Inferior parietal cortex (tissue), 1 donor: Measurements from ENCODE around the gene METTL2A.
A peak's percentile ranks its signal among the peaks of the same experiment; 100 is the strongest.
"Not testable (repeated sequence)": the region's sequence is repeated elsewhere in the genome, so short reads cannot be mapped to it uniquely, and the experiment has no call there.

ENCODE experiments used
- DNase-seq: peaks from one replicate; pipeline ENCODE4 v3.0.0-alpha.2; 2016; ENCODE audit errors: extremely low spot score

METTL2A gene, protein sequence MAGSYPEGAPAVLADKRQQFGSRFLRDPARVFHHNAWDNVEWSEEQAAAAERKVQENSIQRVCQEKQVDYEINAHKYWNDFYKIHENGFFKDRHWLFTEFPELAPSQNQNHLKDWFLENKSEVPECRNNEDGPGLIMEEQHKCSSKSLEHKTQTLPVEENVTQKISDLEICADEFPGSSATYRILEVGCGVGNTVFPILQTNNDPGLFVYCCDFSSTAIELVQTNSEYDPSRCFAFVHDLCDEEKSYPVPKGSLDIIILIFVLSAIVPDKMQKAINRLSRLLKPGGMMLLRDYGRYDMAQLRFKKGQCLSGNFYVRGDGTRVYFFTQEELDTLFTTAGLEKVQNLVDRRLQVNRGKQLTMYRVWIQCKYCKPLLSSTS

DNA sequence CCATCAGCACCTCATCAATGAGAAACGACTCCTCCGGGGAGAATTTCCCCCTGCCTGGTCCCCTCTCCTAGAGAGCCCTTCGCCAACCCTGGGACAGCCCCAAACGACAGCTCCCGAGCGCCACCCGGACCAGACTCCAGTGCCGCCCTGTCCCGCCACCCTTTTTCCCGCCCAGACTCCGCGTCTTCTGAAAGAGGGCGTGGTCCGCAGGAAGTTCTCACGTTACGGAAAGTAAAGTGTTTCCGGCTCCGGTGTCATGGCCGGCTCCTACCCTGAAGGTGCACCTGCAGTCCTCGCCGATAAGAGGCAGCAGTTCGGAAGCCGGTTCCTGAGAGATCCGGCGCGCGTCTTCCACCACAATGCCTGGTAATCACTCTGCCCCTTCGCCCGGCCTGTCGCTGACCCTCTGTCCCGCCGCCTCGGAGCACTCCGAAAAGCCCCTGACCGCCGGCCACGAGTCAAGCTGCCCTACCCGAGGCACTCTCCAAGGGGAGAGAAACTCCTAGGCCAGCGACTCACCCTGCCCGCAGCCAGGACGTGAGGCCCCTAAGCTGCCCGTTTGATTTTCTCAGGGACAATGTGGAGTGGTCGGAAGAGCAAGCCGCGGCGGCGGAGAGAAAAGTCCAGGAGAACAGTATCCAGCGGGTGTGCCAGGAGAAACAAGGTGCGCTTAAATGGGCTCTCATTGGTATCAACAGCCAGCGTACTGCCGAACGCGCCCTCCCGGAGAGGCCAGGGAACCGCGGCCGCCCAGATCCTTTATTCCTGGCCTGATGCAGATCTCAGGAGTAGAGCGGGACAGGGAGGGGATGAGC lies at the start of gene METTL2A:
Gene METTL2A (plus strand): TSS at position 251 of the 815 bp plus-strand sequence. CDS start 6 bp downstream, at position 257.
- peak; percentile 89 for DNase-seq

DNA sequence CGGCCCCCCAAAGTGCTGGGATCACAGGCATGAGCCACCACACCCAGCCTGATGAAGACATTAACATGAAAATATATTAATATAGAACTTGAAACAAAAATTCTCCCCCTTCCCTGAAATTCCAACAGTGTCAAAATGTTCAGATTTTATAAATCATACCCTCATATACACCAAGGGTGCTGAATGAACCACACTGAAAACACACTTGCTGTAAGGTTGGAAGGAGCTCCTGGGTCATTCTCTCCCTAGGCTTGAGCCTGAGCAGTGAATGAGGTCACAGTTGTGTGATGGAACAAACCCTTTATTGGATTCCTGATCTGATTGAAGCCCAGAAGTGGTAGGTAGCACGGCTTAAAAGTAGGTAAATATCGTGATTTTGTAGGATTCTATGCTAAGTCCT lies 43.4 kb upstream of the METTL2A start, which contains the start of gene EFCAB3:
Gene EFCAB3 (plus strand): TSS at position 301 of the 400 bp plus-strand sequence. CDS start 2,427 bp downstream, outside the sequence.
- DNase-seq: no peak

DNA sequence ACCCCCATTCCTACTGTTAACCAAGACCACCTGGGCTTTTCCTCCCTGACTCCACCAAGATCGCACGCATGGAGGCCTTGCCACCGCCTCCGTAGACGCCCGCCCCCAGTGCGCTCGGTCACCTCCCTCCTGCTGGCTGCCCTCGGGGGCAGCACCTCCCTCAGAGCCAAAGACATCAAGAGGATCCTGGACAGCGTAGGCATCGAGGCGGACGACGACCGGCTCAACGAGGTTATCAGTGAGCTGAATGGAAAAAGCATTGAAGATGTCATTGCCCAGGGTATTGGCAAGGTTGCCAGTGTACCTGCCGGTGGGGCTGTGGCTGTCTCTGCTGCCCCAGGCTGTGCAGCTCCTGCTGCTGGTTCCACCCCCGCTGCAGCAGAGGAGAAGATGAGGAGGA lies 42.1 kb upstream of the METTL2A start:
- no peak for DNase-seq

DNA sequence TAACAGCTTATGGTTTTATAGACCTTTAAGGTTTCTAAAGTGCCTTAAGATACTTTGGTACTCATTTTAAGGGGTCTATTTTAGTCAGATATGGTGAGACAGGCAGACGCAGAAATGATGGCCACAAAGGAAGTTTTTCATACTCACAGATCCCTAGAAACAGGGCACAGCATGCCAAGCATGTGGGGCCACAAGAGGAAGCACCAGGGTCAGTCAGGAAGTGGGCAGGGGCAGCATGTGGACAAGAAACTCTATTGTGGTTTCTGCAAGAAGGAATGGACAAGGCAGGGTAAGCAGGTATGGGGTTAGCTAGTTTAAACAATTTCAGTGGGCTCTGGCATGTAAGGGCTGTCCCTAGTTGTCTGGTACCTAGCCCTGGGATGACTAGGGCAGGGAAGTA lies 34.8 kb upstream of the METTL2A start:
- DNase-seq: no peak

DNA sequence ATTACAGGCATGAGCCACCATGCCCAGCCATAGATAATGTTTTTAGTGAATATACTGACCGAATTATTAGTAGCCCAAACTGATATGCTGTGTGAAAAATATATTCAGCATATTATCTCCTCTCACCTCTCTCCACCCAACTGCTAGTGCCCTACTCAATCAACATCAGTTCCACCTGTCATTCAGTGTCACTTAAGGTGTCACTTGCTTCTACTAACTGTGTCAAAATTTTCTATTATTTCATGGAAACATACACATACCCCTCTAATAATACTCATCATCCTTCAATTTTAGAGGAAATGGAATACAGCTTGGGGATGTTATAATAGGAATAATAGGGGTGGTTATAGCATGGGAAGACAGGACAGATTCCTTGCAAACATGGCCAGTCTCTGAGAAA lies 30.8 kb upstream of the METTL2A start:
- no peak for DNase-seq

DNA sequence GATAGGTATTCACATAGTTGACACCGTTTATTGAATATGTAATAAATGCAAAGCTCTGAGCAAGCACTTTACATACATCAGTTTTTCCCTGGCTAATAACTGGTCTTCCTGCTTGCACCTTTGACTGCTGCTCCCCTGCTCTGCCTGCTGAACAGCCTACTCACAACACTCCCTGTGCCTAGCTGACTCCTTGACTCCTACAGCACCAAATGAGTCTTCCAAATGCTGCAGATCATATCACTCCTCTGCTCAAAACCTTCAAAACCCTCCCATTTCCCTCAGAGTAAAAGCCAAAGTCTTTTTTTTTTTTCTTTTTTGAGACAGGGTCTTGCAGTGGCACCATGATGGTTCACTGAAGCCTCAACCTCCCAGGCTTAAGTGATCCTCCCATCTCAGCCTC lies 24.8 kb upstream of the METTL2A start:
- no peak for DNase-seq

DNA sequence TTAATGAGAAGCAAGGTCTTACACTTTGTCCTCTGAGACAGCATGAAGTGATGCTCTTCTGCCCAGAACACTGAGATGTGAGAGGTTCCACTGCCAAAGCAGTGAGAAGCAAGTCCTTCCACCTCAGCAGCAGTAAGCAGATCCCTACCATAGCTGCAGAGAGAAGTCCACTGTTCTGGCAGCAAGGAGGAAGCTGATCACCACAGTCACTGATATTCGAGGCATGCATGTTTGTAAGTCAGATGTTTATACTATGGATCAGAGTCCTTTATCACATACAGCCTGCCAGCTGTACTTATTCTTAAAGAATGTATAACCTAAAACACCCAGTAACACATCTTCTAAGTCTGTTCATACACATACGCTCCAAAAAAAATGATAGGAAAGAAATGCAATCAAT lies 18.2 kb upstream of the METTL2A start:
- no peak for DNase-seq

DNA sequence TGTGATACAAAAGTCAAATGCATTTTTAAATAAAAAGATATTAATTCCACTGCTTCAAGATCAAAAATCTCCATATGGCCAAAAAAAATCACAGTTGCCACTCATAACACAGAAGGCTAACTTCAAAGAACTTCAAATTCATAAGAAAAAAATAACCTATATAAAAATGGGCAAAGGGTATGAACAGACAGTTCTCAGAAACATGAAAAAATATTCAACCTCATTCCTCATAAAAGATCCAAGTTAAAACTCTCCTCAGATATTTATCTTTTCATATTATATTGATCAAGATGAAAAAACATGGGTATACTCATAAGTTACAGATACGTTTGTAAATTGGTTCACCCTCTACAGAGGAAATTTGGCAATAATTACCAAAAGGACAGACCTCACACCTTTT lies 10.6 kb upstream of the METTL2A start:
- DNase-seq: not testable (repeated sequence)

DNA sequence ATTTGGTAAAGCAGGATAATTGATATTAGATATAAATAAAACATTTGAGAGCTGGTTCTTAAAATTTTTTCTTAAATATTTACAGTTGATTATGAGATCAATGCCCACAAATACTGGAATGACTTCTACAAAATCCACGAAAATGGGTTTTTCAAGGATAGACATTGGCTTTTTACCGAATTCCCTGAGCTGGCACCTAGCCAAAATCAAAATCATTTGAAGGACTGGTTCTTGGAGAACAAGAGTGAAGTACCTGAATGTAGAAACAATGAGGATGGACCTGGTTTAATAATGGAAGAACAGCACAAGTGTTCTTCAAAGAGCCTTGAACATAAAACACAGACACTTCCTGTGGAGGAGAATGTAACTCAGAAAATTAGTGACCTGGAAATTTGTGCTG lies 2.5 kb downstream of the METTL2A start:
- DNase-seq: not testable (repeated sequence)

DNA sequence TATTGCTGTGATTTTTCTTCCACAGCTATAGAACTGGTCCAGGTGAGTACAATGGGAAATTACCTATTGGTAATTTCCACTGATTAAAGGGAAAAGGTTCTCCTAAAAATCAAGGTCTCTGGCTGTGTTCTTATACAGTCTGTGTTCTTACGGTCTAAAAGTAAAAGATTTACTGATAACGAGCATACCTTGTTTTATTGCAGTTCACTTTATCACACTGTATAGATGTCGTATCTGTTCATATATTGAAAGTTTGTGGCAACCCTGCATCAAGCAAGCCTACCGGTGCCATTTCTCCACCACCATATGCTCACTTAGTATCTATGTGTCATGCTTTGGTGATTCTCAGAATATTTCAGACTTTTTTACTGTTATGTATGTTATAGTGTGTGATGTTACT lies 11.6 kb downstream of the METTL2A start:
- DNase-seq: not testable (repeated sequence)

DNA sequence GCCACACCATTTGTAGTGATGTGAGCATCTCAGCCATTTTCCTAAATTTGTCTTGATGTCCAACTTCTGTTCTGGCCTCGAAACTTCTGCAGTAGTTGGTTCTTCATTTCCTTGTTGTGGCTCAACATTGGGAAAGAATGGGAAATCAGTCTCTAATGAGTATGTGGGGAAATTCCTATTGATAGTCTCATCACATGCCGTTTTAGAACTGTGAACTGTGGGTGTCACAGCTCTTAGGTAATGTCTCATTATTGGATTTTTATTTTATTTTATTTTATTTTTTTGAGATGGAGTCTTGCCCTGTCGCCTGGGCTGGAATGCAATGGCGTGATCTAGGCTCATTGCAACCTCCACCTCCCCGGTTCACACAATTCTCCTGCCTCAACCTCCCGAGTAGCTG lies 17.5 kb downstream of the METTL2A start:
- not testable (repeated sequence) for DNase-seq

DNA sequence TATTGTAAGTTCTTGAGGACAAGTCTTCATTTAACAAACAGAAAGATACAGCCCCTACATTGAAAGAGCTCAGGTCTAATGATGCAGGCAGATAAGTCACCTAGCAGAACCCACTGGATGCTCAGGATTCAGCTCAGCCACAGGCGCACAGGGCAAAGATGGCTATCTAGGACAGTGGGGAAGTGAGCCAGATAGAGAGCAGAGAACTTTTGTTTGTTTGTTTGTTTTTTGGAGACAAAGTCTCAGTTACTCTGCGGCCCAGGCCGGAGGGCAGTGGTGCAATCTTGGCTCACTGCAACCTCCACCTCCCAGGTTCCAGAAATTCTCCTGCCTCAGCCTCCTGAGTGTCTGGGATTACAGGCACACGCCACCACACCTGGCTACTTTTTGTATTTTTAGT lies 20.4 kb downstream of the METTL2A start:
- DNase-seq: no peak

DNA sequence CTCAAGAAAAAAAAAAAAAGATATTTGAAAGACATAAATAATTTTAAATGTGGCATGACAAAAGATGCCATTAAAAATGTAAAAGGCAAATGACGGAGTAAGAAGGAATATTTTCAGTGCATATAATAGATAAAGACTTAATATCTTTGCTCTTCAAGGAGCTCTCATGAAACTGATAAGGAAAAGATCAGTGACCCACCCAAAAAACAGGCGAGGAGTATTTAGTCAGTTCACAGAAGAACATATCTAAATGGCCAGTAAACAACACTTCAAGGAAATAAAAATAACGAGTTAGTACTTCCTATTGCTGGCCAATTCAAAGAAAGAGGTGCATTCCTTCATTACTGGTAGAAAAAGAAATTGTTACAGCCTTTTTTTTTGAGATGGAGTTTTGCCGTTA lies 22.1 kb downstream of the METTL2A start:
- DNase-seq: not testable (repeated sequence)

DNA sequence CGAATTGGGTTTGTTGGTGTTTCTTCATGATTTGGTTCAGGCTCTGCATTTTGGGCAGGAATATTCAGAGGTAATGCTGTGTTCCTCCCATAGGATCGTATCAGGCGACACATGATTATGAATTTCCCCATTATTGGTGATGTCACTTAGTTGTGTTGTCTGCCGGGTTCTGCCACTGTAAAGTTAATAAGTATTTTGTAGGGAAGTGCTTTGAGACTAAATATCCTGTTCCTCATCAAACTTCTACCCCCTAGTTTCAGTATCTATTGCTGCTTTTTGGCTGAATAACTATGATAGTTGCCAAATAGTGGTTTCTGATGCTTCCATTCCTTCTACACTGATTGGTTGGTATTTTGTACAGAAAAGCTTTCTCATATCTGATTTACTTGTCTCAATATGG lies 28.5 kb downstream of the METTL2A start:
- not testable (repeated sequence) for DNase-seq

DNA sequence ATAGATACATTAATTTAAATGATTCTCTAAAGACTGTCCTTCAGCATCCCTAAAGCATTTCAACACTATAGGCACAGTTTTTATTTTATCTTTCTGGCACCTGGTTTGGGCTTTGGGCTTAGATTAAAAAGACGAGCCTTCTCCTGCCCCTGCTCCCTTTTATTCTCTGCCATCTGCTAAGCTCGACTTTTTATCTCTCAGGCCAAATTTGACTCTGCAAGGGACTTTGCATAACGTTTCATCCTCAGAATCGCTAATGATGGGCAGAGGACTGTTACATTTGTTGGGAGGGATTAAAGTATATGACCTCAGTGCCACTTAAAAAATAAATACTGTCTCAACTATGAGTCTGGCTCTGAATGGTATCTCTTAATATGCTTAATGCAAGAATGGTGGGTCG lies 29.3 kb downstream of the METTL2A start:
- not testable (repeated sequence) for DNase-seq

DNA sequence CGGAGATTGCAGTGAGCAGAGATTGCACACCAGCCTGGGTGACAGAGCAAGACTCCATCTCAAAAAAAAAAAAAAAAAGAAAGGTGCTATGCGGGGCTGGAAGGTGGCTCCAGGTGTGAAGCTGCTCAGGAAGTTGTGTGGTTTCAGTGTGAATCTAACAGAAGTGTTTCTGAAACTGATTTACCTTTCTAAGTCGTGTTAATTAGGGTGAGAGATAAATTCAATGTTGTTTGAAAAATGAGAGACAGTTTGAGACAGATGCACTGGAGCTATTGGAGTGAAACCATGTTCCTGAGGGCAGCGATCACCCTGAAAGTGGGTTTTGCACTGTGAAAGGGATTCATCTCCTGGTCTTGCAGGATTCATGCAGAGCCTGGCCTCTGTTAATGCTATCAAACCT lies 30.0 kb downstream of the METTL2A start:
- DNase-seq: not testable (repeated sequence)

DNA sequence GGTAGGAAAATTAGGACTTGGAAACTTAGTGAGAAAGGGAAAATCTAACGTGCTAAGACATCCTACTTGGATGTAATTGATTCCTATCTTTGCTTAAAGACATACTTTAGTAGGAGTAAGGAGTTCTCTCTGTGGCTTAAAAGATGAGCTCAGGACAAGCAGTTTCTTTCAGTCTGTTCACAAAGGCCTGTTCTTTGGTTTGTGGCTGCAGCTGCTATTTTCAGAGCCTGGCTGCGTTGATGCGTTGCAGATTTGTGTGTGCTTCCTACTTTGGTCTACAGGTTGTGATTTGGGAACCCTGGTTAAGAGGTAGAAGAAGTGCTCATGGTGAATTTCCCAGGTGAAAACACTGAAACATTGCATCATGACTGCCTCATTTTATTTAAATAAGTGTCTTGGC lies 30.4 kb downstream of the METTL2A start:
- peak; percentile 5 for DNase-seq

DNA sequence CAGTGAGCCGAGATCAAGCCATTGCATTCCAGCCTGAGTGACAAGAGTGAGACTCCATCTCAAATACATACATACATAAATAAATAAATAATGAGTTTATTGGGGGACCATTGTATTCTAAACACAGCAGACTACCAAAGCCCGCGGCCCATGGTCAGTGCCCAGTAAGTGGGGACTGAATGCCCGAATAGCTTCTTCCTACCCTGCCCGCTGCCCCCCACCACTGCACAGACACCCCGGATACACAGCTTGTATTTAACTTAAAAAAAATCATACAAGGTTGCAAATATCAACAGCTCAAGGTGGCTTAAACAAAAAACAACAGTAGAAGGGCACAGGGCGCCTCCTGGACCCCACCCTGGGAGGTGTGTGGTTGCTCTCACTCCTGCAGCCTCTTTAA lies 32.3 kb downstream of the METTL2A start:
- DNase-seq: no peak

DNA sequence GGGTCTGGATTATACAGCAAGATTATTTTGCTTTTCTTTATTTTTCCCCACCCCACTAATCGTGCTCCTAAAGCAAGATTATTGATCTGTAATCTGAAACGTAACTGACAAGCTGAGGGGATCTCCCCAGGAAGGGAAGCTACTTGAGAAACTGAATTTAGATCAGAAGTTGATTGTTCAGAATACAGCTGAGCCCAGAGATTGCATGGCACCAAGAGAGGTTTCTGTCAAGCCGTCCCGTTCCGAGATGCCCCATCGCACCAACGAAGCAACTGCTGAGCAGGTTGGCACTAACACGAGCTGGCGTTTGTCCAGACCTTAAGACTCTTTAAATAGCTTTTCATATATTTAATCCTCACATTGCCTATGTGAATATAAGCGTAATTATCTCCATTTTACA lies 34.8 kb downstream of the METTL2A start:
- DNase-seq: not testable (repeated sequence)

DNA sequence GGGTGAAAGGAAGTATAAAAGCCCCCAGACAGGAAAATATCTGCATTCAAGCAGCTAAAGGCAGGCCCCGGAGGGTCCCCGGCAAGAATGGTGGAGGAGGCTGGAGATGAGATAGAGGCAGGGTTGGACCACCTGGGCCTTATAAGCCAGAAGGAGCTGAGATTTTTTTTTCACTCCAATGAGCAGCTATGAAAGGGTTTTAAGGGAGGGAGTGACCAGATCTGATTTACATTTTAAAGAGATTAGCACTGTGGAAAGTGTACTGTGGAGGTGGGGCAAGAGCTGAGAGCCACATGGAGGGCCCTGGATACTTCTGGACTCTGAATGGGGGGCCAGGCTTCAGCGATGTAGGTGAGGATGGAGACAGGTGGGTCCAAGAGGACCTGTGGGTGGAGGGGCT lies 40.7 kb downstream of the METTL2A start:
- DNase-seq: not testable (repeated sequence)

DNA sequence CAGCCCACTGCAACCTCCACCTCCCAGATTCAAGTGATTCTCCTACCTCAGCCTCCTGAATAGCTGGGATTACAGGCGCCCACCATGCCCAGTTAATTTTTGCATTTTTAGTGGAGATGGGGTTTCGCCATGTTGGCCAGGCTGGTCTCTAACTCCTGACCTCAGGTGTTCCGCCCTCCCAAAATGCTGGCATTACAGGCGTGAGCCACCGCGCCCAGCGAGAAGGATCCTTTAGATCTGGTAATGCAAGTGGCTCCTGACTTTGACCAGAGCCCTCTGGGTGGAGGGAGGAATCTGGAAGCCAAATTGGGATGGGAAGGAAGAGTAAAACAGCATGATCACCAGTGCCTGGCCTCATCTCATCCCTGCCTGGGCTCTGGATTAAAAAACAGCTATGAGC lies 41.6 kb downstream of the METTL2A start:
- not testable (repeated sequence) for DNase-seq

DNA sequence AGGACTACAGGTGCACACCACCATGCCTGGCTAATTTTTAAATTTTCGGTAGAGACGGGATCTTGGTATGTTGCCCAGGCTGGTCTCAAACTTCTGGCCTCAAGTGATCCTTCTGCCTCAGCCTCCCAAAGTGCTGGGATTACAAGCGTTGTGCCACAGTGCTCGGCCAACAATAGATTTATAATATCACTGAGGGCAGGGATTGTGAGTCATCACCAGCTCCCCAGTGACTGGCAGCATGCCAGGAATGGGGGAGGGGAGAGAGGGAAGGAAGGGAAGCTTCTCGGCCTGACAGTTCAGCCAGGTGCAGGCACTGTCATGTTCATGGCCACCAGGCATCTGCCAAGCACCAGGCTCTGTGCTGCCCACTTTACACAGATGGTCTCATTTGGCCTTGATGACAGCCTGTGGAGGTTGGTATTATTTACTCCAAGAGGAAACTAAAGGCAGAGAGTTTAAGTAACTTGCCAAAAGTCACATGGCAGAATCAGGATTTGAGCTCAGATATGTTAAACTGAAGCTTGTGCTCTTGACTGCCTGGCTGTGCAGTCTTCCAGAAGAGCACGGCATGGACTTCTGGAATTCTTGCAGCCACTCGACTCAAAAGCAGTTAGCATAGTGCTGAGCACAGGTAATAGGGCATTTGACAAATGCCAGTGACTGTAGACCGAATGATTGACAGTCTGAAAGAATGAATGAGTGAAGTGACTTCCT lies 47.1 kb downstream of the METTL2A start:
- DNase-seq: peak; percentile 42
